Esophagus squamous epithelium (tissue), 4 donors: ENCODE results near the gene MTHFR.

Experiments used
- POLR2A ChIP-seq, 4 donors: fragments of 450-650 bp; IDR thresholded peaks; one replicate each; pipeline ENCODE4 v1.6.1; 2017; ENCODE audit warnings: antibody characterized with exemption in 4 of 4, mild to moderate bottlenecking in 4 of 4, moderate library complexity in 3 of 4
- TF ChIP-seq, protein P1 (sequence below), 6 experiments: fragments of 450-650 bp in 4 of 6; fragments of 200-600 bp in 2 of 6; sonication (generic) in 2 of 6; IDR thresholded peaks; one replicate each; pipeline ENCODE4 v1.5.1; 2016 to 2019; ENCODE audit warnings: antibody characterized with exemption in 6 of 6, mild to moderate bottlenecking in 4 of 6, moderate library complexity in 4 of 6

DNA sequence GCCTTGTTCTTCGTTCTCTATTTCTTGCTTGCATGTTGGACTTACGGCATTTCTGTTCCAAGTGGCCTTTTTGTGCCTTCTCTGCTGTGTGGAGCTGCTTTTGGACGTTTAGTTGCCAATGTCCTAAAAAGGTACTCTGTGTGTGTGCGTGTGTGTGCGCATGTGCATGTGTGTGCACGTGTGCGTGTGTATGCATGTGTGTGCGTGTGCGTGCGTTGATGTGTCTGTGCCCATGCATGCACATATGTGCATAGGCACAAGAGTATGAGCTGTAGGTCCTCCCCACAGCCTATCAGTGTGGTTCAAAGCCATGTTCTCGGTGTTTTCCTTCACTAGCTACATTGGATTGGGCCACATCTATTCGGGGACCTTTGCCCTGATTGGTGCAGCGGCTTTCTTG lies 28.1 kb upstream of the MTHFR start:
- TF ChIP-seq POLR2A (IDR thresholded peaks at IDR 0.05) = no peak
- TF ChIP-seq, protein P1, sequence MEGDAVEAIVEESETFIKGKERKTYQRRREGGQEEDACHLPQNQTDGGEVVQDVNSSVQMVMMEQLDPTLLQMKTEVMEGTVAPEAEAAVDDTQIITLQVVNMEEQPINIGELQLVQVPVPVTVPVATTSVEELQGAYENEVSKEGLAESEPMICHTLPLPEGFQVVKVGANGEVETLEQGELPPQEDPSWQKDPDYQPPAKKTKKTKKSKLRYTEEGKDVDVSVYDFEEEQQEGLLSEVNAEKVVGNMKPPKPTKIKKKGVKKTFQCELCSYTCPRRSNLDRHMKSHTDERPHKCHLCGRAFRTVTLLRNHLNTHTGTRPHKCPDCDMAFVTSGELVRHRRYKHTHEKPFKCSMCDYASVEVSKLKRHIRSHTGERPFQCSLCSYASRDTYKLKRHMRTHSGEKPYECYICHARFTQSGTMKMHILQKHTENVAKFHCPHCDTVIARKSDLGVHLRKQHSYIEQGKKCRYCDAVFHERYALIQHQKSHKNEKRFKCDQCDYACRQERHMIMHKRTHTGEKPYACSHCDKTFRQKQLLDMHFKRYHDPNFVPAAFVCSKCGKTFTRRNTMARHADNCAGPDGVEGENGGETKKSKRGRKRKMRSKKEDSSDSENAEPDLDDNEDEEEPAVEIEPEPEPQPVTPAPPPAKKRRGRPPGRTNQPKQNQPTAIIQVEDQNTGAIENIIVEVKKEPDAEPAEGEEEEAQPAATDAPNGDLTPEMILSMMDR (IDR thresholded peaks at IDR 0.05) = no peak
